ENCODE results near the gene ERP44. TPM values are rescaled to one million over a fixed set of nuclear protein-coding genes. Genes with fewer than 3 reads are reported as not detected.
"Not testable (repeated sequence)": the region's sequence is repeated elsewhere in the genome, so short reads cannot be mapped to it uniquely, and the experiment has no call there.

ERP44 gene
- 4.8 TPM for total RNA-seq

DNA sequence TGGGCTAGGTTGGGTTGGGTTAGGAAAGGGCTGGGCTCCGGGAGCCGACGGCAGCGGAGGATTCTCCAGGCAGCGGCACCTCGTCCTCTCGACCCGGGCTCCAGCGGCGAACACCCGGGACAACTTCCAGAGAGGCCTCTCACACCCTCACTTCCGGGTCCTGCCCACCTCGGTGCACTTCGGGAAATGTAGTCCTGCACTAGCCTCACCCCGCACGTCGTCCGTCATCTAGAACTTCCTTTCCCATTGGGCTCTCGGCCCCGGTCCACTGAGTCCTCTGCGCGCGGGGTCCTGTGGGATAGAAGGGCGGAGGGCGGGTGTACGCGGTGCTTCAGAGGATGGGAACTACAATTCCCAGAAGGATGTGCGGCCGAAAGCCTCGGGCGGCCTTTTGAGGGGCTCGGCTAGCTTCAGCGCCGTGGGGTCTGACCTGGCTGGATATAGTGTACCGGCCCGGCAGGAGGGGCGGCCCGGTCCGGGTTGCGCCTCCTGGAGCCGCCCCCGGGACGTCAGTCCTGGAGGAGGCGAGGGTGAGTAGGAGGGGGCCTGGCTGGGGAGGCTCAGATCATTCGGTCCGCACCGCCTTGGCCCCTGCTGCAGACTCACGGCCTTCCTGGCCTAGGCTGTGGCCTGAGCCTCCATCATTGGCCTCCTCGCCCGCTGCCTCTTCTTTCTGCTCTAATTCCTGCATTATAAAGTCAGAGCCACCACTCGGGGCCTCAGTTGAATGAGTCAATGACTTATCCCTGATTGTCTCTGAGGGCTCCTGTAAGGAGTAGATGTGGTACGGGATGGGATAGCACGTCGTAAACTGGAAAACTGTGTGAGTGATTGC is at the start of gene ERP44, which contains the start of gene INVS:
Gene ERP44, minus strand, starts transcription at position 114 of the 835 bp plus-strand sequence. CDS start 160 bp downstream, outside the sequence.
Gene INVS, plus strand, starts transcription at position 357 of the 835 bp plus-strand sequence. CDS start 5,279 bp downstream, outside the sequence.
- peak; percentile 86 to 100 (median 99) for DNase-seq (ENCODE audit: low read depth in 2 of 3, low spot score in 2 of 3)

DNA sequence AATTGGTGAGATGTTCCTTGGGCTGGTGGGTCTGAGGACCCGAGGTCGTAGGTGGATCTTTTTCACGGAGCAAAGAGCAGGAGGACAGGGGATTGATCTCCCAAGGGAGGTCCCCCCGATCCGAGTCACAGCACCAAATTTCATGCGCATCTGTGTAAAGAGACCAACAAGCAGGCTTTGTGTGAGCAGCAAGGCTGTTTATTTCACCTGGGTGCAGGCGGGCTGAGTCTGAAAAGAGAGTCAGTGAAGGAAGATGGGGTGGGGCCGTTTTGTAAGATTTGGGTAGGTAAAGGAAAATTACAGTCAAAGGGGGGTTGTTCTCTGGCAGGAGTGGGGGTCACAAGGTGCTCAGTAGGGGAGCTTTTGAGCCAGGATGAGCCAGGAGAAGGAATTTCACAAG is 47.2 kb upstream of the ERP44 start:
- DNase-seq (ENCODE audit: low read depth in 2 of 3, low spot score in 2 of 3): not testable (repeated sequence)

DNA sequence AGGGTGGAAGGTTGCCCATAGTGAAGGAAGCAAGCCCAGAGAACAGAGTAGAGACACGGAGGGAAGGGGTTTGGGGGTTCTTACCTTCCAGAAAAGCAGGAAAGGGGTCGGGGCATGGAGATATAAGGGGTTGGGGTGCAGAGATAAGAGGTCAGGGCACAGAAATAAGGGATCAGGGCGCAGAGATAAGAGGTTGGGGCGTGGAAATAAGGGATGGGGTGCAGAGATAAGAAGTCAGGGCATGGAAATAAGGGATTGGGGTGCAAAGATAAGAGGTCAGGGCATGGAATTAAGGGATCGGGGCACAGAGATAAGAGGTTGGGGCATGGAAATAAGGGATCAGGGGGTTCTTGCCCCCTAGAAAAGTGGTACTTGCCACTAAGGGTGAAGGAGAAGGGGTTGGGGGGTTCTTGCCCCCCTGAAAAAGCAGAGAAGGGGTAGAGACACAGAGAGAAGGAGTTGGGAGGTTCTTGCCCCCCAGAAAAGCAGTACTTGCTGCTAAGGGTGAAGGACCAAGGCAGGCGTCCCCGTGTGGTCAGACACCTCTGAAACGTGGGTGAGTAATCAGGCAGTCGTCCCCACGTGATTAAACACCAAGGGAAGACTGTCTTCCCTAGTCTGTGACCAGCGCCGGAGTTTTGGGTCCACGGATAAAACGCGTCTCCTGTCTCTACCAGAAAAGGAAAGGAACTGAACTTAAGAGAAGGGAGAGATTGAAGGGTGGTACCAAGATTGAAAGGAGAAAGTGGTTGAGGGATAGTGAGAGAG is 46.6 kb upstream of the ERP44 start:
- DNase-seq (ENCODE audit: low read depth in 2 of 3, low spot score in 2 of 3): not testable (repeated sequence)

DNA sequence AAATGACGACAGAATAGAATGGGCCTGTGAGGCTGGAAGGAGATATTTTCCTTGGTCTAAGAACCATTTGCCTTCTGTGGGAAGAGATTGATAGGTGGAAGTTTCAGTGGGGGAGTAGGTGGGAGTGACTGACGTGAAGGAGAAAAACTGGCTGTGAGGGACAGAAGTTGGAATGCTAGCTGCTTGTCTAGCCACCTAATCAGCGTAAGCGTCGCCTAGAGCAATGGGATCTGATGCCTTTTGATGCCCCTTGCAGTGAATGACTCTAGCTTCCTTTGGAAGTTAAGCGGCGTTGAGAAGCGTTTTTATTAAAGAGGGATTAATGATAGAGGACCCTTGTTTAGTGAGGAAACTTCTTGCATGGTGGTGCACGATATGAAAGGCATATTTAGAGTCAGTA is 43.1 kb upstream of the ERP44 start:
- not testable (repeated sequence) for DNase-seq (ENCODE audit: low read depth in 2 of 3, low spot score in 2 of 3)

DNA sequence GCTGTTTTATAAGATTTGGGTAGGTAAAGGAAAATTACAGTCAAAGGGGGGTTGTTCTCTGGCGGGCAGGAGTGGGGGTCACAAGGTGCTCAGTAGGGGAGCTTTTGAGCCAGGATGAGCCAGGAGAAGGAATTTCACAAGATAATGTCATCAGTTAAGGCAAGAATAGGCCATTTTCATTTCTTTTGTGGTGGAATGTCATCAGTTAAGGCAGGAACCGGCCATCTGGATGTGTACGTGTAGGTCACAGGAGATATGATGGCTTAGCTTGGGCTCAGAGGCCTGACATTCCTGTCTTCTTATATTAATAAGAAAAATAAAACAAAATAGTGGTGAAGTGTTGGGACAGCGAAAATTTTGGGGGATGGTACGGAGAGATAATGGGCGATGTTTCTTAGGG is 41.5 kb upstream of the ERP44 start:
- DNase-seq (ENCODE audit: low read depth in 2 of 3, low spot score in 2 of 3): not testable (repeated sequence)

DNA sequence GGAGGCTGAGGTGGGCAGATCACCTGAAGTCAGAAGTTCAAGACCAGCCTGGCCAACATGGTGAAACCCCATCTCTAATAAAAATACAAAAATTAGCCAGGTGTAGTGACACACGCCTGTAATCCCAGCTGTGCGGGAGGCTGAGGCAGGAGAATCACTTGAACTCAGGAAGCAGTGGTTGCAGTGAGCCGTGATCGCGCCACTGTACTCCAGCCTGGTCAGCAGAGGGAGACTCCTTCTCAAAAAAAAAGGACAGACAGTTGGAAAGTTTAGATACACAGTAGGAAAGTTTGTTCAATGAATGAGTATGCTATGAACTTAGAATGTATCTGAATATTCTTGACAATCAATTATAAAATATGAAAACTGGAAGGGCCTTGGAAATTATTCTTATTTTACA is 38.0 kb upstream of the ERP44 start:
- not testable (repeated sequence) for DNase-seq (ENCODE audit: low read depth in 2 of 3, low spot score in 2 of 3)

DNA sequence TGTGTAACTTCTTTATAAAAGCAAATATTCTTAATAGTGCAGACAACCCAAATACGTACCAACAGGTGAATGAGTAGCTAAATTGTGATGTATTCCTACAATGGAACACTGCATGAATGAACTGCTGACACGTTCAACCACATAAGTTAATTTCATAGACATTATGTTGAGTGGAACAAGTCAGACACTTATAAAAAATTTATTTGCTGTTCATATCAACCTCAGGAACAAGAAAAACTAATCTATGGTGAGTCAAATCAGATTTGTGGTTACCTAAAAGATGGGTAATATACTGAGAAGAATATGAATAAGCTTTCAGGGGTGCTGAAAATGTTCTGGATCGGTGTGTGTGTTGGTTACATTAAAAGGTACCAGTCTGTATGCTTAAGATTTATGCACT is 35.9 kb upstream of the ERP44 start:
- DNase-seq (ENCODE audit: low read depth in 2 of 3, low spot score in 2 of 3): no peak

DNA sequence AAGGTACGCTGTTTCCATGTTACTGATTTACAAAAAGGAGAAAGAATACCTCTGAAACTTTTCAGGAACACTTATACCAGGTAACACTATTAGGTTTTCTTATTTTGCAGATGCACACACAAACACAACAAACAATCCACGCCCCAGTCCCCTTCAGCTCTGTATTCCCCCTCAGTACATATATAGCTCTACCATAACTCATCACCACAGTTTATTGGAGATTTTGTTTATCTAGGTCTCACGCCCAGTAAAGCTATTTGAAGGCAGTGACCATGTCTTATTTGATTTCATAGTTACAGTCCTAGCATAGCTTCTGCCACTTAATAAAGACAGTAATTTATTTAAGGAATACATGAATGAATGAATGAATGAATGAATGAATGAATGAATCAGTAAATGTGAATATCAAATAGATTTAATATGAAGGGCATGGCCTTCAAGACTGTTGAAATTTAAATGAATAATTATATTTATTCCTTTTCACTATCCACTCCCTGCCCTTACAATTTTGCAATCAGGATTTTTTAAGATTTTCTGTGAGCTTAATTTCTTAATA is 33.2 kb upstream of the ERP44 start:
- no peak for DNase-seq (ENCODE audit: low read depth in 2 of 3, low spot score in 2 of 3)

DNA sequence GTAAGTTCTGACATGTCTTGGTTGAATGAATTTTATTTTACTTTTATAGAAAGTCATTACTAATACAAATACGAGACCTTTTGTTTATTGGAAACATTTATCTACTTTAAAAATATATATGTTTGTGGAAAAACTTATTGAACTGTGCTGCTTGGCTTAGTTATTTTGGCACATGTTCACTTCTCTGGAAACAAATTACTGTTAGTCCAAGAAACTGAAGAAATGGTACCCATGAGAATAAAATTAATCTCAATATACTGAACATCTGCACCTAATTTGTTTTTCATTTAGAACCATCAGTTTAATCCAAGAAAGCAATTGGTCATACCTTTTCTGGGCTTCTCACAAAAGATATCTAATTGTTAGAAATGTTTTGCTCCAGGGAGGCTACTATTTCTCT is 32.4 kb upstream of the ERP44 start:
- DNase-seq (ENCODE audit: low read depth in 2 of 3, low spot score in 2 of 3): no peak

DNA sequence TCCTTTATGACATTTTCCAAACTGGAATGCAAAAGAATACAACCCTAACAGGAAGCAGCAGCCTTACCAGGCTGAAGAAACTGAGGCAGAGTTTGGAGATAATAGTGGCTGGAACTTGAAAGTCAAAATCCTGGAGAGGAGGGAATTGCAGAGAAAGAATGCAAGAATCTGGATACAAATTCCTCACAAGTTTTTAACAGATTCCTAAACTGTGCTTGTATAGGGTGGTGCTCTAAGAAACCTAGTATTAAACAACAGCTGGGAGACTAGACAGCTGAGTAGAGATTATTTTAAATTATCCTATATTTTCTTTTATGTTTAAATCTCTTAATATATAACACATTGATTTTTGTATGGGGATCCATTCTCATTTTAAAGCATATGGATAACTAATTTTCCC is 31.0 kb upstream of the ERP44 start:
- DNase-seq (ENCODE audit: low read depth in 2 of 3, low spot score in 2 of 3): no peak

DNA sequence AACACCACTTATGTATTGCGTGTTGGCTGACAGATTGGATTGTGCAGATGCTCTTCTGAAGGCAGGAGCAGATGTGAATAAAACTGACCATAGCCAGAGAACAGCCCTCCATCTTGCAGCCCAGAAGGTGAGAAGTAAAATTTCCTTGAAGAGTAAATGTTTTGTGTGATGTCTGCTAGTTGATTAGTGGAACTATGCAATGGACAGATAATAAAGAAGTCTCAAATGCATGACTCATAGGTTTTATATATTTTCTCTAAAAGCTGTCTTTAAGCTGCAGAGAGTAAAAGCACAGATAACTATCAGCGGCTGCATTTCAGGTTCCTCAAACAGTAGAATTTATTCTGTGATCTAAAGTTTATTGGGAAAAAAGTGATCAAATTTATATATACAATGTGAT is 27.6 kb upstream of the ERP44 start:
- no peak for DNase-seq (ENCODE audit: low read depth in 2 of 3, low spot score in 2 of 3)

DNA sequence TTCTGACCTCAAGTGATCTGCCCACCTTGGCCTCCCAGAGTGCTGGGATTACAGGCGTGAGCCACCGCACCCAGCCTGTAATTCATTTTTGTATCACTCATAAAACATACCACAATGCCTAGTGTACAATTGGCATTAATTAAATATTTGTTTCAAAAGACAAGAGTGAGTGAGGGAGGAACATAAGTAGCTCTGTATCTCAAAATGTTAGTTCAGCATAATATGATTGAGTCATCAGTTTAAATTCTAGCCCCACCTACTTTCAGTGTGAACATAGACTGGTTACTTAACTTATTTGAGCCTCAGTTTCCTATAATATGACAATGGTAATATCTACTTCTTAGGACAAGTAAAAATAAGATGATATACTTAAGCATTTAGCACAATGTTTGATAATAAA is 27.1 kb upstream of the ERP44 start:
- no peak for DNase-seq (ENCODE audit: low read depth in 2 of 3, low spot score in 2 of 3)

DNA sequence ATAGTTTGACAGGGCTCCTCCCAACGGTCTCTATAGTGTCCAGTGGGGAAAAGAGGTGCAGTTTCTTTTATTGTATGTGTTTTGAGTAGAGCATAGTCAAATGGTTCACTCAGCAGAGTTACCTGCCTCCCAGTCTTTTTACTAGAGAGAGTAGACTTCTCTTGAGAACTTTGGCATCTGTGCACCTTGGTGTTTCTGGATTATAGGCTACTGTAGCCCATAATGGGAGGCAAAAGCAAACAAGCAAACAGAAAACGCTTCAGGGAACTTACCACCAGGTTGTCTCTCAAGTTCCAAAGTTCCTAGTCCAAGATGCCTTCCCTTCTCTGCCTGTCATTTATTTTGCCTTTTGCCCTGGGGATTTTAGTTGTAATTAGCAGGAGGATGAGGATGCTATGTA is 26.4 kb upstream of the ERP44 start:
- no peak for DNase-seq (ENCODE audit: low read depth in 2 of 3, low spot score in 2 of 3)

DNA sequence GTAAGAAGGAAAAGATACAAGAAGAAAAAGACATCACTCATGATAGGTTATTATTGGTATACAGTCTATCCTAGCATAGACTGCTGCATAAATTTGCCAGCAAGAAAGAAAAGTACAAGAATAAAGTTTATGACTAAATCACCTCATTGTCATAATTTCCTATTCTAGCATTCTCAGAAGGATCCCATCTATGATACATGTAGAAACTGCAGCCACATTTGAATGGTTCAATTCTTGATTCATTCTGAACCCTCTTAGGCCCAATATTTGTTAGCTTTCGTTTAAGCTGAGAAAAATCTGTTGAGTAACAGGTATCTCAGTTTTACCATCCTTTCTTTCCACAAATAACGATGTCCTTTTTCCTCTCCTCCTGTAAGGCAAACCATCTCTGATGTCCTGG is 21.5 kb upstream of the ERP44 start:
- no peak for DNase-seq (ENCODE audit: low read depth in 2 of 3, low spot score in 2 of 3)

DNA sequence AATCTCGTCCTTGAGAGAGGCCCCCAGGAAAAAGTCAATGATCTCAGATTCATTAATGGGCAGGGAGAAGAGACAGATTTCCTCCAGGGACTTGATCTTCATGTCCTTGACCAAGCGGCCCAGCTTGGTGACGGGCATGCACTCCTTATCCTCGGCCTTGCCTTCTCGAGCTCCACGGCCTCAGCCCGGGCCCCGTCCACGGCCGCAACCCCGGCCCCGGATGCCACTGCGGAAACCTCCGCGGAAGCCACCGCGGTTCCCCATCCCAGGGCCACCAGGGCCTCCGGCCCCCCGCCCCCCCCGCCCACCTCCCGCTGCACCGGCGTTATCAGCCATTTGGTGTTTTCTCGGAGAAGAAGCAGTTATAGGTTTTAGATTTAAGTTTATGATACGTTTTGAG is 18.5 kb upstream of the ERP44 start:
- no peak for DNase-seq (ENCODE audit: low read depth in 2 of 3, low spot score in 2 of 3)

DNA sequence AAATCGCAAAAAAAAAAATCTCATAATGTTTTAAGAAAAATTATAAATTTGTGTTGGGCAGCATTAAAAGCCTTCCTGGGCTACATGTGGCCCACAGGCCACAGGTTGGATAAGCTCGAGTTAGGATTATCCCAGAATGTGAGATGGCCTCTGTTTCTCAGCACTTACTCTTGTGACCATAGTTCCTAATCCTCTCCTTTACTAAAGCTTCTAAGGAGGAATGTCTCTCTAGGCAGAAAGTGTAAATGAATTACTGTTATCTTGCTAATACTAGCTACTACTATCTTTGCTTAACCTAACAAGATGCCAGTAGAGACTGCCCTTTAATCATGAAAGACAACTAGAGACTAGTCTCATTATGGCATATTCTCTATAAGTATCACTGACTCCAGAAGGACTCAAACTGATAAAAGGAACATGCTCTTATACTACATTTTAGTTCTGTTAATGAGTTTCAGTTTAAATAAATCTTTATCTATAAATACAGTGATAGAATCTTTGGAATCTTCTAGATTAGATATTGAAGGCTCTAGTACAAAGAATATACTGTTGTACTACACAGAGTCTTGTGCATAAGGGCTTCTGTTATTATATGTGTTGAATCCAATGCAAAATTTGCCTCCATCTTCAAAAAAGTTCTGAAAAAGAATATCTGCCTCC is 14.0 kb upstream of the ERP44 start:
- no peak for DNase-seq (ENCODE audit: low read depth in 2 of 3, low spot score in 2 of 3)

DNA sequence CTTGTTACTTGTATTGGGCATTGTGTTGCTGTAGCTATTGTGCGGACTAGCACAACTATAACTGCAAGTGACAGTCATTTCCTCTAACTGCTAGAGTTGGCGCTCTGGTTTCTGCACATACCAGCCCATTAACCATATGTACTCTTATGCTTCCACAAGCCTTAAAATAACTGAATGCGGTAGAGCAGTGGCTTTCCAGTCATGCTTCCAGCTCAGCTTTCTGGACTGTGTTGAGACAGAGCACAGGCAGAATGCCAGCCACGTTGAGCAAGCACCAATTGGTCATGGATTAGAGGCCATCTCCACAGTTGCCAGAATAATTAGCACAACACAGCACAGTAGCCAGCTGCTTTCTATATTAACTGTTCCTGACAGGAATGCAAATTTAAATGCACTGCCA is 12.4 kb upstream of the ERP44 start:
- no peak for DNase-seq (ENCODE audit: low read depth in 2 of 3, low spot score in 2 of 3)

DNA sequence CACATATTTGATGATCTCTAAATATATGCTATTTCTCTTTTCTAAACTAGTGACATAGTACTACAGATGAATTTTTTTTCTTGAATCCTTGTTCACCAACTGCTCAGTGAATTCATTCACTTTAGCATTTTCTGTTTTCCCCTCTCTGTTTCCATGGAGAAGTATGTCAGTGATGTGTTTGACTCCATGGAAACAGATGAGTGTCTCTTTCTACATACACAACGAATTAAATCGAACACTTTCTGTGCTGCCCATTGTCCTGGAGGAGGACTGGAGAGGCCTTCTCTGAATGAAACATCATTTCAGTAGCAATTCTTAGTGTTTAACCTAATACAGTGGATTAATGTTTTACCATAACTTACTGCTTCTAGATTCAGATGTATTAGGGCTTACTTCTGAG is 9.8 kb upstream of the ERP44 start:
- DNase-seq (ENCODE audit: low read depth in 2 of 3, low spot score in 2 of 3): peak in 1 of 3 donors; percentile 58

DNA sequence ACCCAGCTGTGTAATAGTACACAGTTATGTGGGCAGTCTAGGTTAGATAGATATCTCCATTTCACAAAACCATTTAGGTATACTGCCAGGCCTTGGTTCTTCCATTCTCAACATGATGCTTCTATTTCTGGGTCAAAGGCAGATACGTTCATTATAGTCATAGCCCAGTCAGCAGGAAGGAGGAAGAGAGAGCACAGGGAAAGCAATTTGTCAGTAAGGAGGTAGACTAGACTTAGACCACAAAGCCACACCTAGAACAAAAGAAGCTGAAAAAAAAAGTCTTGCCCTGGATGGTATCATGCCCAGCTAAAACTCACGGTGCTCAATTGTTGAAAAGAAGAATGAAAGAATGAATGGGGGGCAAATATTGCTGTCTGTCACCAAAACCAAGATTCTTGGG is 7.8 kb upstream of the ERP44 start:
- DNase-seq (ENCODE audit: low read depth in 2 of 3, low spot score in 2 of 3): no peak

DNA sequence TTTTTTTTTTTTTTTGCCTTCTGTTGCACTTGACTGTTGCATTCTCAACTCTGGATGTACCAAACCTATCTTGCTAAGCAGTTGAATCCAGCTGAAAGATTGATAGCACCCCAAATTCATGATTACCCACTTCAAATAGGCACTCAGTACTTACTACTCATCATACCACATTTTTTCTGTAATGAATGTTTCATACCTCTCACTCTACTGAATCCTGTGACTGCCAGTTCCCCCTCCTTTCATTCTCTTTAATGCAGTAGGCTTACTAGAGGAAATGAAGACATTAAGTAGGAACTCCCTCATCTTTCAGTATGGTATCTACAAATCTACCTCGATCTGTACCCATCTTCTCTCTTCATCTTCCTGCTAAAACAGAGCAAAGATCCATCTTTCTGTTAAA is 7.1 kb upstream of the ERP44 start:
- no peak for DNase-seq (ENCODE audit: low read depth in 2 of 3, low spot score in 2 of 3)

DNA sequence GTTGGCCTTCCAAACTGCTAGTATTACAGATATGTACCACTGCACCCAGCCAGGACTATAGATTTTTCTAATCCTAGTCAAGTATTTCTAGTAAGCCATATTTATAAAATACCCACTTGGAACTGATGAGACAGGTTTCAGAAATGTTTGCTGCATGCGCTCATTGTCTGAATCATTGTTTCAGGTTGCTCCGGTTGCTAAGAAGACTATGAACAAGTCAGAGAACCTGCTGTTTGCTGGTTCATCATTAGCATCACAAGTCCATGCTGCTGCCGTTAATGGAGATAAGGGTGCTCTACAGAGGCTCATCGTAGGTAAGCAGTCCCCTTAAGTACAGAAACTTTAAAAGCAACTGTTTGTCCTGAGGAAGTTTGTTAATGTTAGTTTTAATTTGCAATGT is 5.5 kb upstream of the ERP44 start:
- DNase-seq (ENCODE audit: low read depth in 2 of 3, low spot score in 2 of 3): no peak
